Loucy (cell line): Measurements from ENCODE around the gene CAMTA2.

Experiments used
- CTCF ChIP-seq: fragments of 200-600 bp; sonication (generic); conservative IDR thresholded peaks from 2 replicates; pipeline ENCODE4 v1.5.1; 2014; ENCODE audit warnings: mild to moderate bottlenecking, antibody characterized with exemption, low read length
- EZH2phosphoT487 ChIP-seq: fragments of 200-600 bp; IDR thresholded peaks from 2 replicates; pipeline ENCODE4 v1.6.1; 2018; ENCODE audit warnings: antibody characterized with exemption, mild to moderate bottlenecking, moderate library complexity, borderline replicate concordance

GRCh38 chr17:5020502-5021023 lies 33.1 kb upstream of the CAMTA2 start:
- TF ChIP-seq CTCF = no peak
- no peak for TF ChIP-seq EZH2phosphoT487
